SKM-1 treated with dmso at 0.1 percent for 144 hours (cell line): ENCODE results near the gene CENPF.

Experiments
- DNase-seq: peaks from one replicate; lab custom pipeline; 2025; ENCODE audit not compliant: unreplicated experiment; lab: John Stamatoyannopoulos, UW

Gene CENPF

GRCh38 chr1:214615109-214615508 is 12.1 kb downstream of the CENPF start:
- DNase-seq, result no peak

GRCh38 chr1:214615871-214616270 is 12.9 kb downstream of the CENPF start:
- DNase-seq, result no peak

GRCh38 chr1:214617246-214617645 is 14.3 kb downstream of the CENPF start:
- DNase-seq, result no peak

- DNase-seq, result no peak
Measured at GRCh38 chr1:214617843-214618242, 14.8 kb downstream of the CENPF start.

GRCh38 chr1:214621236-214621635 is 18.2 kb downstream of the CENPF start:
- DNase-seq, result no peak

GRCh38 chr1:214623430-214623829 is 20.4 kb downstream of the CENPF start:
- no peak for DNase-seq

- DNase-seq, result no peak
Measured at GRCh38 chr1:214632091-214632490, 29.1 kb downstream of the CENPF start.

- no peak for DNase-seq
Measured at GRCh38 chr1:214633686-214634085, 30.7 kb downstream of the CENPF start.

GRCh38 chr1:214634267-214634666 is 31.3 kb downstream of the CENPF start:
- DNase-seq, result no peak

GRCh38 chr1:214635086-214635485 is 32.1 kb downstream of the CENPF start:
- no peak for DNase-seq

GRCh38 chr1:214635506-214635905 is 32.5 kb downstream of the CENPF start:
- no peak for DNase-seq

GRCh38 chr1:214636436-214636835 is 33.4 kb downstream of the CENPF start:
- no peak for DNase-seq

GRCh38 chr1:214637125-214637524 is 34.1 kb downstream of the CENPF start:
- no peak for DNase-seq

GRCh38 chr1:214637722-214638458 is 34.9 kb downstream of the CENPF start:
- peak; percentile 56 for DNase-seq

- no peak for DNase-seq
Measured at GRCh38 chr1:214638459-214638807, 35.4 kb downstream of the CENPF start.

GRCh38 chr1:214638997-214639396 is 36.0 kb downstream of the CENPF start:
- no peak for DNase-seq

- DNase-seq, result no peak
Measured at GRCh38 chr1:214640431-214641213, 37.6 kb downstream of the CENPF start.

- no peak for DNase-seq
Measured at GRCh38 chr1:214641214-214641895, 38.4 kb downstream of the CENPF start.

- no peak for DNase-seq
Measured at GRCh38 chr1:214643030-214643429, 40.0 kb downstream of the CENPF start.

- no peak for DNase-seq
Measured at GRCh38 chr1:214645712-214646111, 42.7 kb downstream of the CENPF start.

GRCh38 chr1:214648801-214649200 is 45.8 kb downstream of the CENPF start:
- no peak for DNase-seq

GRCh38 chr1:214649607-214650006 is 46.6 kb downstream of the CENPF start:
- no peak for DNase-seq
